LoVo (cell line): ENCODE measurements around the gene ATG14.
"Not testable (repeated sequence)": the region's sequence is repeated elsewhere in the genome, so short reads cannot be mapped to it uniquely, and the experiment has no call there.

Experiments used
- DNase-seq: peaks from one replicate; pipeline ENCODE4 v3.0.0-alpha.2; 2016; ENCODE audit warnings: low spot score

ATG14 gene

DNA sequence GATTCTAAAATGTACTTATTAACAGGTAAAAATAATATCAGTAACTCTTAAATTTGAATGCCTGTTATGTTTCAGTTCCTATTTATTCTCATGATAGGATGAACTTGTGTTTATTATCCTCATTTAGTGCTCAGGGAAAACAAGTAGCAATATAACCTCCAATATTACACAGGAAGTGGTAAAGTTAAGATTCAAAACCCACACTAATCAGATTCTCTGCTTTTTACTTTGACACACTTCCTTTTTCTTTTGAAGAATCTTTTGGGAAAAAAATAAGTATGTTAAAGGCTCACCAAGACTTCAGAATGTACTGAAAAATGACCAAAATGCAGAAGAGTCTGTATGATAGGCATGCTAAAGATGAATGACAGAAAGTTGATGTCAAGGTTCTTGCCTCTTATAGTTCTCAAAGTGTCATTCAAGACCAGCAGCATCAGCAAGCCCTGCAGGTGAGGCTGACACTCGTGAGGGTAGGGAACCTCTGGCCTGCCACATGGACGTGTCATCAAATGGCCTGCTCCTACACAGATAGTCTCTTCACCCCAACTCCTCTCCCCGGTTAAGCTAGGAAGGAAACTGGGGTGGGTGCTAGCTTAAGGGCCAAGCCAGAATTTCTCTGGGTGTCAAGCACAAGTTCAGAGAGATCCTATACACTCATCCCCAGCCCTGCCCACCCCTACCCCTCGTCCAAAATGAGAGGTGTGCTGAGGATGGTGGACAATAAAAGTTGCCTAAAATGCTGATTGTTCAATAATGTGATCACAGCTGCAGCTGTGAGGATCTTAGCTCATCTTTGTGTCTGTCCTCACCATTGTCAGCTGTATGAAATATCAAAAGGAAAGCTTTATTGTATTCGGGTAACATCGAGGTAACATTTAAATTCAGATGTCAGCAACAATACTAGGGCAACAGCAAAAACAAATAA, 22.5 kb upstream of the ATG14 start:
- no peak for DNase-seq

DNA sequence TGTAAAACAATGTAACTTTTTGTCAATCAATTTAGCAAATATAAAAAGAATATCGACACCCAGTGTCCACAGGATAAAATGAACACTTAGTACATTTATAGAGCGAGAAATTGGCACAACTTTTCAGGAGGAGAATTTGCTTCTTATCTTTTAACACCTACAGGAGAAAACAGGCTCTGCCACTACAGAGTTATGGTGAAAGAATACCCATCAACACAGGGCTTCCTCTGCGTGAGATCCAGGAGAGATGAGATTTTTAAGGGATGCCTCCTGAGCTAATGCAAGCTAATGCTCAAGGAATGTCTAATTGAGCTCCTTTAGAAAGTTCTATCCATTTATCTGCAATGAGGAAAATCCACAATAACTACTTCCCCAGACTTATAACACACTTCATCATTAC, 21.0 kb upstream of the ATG14 start:
- DNase-seq: no peak

DNA sequence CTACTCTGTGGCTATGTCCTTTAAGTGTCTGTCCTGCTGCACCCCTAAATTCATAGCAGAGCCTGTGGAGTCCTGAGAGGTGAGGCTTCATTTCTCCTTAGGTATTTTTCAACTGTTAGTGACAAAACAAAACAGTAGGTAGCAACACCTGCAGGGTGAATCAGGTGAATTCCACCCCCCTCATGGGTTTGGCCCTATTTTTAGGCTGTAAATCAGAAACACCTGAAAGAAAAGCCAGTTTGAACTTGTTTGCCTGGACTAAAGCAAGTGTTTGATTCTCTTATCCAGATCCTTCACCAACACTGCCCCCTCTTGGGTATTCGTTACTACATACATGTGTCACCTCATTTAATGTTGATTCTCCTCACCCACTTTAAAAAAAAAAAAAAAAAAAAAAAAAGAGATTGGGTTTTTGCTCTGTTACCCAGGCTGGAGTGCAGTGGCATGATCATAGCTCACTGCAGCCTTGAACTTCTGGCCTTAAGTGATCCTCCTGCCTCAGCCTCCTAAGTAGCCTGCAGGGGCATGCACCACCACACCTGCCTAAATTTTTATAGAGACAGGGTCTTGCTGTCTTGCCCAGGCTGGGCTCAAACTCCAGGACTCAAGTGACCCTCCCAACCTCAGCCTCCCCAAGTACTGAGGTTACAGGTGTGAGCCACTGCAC, 18.5 kb upstream of the ATG14 start:
- peak; percentile 63 for DNase-seq

DNA sequence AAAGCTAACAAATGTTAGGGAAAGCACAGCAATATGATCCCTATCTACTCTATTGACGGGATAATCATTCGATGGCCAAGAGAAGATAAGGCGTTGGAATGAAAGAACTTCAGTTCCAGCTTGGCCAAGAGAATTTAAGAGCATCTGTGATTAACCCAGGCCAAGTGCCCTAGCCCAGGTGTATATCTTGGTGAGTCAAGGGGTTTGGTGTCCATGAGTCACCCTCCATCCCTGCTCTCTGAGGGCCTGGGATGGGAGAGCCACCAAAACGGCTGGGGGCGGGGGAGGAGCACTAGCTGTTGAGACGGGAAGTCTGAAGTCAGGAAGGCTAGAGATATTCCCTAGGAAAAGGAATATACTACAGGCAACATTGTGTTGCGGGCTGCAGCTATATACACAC, 15.8 kb upstream of the ATG14 start:
- DNase-seq: peak; percentile 80

DNA sequence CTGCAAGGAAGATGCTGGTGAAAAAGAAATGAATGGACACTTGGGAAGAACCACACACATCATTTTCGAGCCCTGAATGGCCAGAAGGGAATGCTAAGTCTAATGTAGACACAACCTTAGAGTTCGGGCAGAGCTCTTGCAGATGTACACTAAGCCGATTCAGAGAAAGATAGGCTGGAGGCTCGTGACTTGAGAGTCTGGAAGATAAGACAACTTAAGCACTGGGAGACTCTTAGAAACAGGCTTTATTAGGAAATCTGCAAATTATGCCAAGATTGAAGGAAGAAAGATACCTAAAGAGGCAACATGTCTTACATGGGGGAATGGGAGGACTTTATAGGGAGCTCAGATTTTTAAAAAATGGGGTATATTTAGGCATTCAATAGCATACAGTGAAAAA, 15.3 kb upstream of the ATG14 start:
- no peak for DNase-seq

DNA sequence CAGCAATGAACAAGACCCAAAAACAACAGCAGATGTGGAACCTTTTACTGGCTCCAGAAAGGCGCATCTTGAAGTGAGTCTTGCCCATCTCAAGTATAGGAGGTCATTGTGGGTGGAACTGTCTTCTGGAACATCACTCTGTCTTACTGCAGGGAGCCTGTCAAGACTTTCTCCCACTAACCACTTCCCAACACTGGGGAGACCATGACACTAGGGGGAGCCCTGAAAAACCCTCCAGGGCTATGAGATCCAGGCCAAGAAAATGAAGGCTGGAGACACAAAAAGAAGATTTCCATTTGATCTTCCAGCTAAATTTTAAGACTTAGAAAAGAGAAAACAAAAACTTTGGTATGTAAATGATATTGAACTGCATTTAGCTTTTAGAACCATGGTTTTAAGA, 13.5 kb upstream of the ATG14 start:
- DNase-seq: no peak

DNA sequence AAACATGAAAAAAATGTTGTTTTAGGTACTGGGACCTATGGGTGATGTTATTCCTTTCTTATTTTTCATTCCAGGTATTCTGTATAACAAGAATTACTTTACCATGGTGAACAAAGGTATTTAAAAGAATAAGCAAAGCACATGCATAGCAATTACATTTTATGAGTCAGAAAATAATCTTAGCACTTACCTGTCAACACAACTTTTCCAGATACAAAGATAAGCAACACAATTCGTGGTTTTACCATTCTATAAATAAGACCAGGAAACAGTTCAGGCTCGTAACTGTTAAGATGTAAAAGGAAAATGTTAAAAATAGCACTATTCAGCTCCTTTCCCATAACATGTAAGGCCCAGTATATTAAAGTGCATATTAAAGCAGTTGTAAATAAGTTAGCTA, 12.3 kb upstream of the ATG14 start:
- peak; percentile 21 for DNase-seq

DNA sequence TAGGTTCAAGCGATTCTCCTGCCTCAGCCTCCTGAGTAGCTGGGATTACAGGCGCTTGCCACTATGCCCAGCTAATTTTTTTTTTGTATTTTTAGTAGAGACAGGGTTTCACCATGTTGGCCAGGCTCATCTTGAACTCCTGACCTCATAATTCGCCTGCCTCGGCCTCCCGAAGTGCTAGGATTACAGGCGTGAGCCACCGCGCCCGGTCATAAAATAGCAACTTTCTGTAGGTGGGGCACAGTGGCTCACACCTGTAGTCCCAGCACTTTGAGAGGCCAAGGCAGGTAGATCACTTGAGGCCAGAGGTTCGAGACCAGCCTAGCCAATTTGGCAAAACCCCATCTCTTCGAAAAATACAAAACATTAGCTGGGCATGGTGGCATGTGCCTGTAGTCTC, 10.7 kb upstream of the ATG14 start:
- not testable (repeated sequence) for DNase-seq

DNA sequence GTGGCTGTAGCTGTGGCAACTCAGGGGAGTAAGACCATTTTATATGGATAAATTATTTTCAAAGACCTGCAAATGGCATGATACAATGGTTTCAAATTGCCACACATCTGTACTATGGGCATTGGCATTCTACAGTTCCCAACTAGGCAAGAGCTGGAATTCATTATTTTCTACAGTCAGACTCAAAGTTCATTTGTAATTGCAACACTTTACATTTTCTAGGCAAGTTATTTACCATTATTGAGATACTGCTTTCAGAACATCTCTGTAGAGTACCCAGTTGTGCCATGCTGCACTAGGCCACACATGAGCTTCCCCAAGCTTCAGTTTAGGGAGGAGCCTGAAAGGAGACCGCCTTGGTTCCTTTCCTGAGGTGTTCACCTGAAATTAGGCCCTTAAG, 8.0 kb upstream of the ATG14 start:
- no peak for DNase-seq

DNA sequence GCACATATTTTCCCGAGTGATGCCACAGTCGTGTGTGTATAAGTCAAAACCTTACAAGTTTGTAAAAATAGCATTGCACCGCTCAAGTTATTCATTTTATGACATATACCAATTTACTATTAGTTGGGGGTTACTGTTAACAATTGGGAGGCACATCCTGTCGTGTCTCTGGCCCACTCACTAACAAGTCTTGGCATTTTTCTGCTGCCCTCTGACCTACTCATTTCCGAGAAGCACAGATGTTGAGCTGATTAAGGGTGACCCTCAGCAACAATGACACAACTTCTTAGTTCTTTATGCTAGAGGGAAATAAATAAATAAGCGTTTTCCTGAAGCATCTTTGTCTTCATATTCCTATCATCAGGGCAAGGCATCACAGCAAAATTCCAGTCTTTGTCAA, 6.8 kb upstream of the ATG14 start:
- DNase-seq: no peak

DNA sequence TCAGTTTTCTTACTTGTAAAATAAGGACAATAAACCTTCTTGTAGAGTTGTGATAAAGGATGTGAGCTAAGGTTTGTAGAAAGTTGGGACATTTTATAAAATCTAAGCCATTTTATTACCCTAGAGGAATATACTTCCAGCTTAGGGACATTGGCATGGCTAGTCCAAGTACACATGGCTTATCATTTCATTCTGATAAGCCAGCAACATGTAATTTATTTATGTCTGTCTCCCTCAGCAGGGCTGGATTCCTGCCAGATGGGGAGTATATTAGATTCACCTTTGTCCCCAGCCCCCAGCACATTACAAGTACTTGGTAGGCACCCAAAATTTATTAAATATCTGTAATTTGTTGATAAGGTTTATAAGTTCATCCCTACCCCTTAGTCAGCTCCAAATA, 6.3 kb upstream of the ATG14 start:
- DNase-seq: no peak

DNA sequence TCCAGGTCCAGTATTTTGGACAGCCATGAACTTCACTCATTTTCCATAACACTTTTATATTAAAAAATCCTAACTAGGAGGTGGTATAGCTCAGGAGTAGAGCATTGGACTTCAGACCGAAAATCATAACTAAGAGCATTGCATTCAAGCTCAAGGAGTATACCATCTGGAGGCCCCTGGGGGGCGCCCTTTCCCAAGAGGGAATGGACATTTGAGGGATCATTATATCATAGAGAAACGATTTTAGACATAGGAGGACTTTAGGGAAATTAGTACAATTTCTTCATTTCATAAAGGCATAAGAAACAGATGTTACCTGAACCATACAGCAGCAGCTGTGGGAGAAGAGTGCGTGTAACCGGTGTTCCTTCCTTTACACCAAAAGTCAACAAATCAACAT, 5.2 kb upstream of the ATG14 start:
- no peak for DNase-seq

DNA sequence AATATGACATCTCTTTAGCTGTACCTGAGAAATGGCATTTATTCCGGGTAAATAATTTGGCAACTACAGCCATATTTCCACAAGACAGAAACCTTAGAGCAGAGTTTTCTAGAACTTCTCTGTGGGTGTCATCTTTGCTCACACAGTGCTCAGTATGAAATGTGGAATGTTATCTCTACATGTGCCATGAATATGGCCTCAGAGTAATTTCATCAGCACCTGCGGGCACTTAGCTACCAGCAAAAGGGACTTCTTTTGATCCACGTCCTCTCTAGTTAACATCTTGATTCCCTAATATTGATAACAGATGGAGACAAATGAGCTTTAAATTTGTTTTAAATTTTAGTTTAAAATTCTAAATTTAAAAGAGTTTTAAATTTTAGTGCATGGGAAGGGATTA, 2.9 kb upstream of the ATG14 start:
- DNase-seq: no peak

DNA sequence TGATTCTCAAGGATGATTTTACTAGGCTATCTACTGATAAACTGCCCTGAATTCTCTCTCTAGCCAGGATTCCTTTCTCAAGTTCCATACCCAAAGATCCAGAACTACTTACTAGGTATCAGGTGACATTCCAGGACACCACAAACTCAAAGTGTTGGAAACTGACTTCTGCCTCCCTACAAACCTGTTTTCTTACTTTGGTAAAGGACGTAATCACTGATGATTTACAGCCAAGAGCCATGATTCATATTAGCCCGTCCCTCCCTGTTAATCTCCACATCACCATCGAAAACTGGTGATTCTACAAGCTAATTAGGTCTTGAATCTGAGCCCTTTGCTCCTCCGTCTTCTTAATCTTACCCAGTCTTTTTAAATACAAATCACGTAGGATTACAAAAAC, 1.0 kb upstream of the ATG14 start:
- peak; percentile 38 for DNase-seq

DNA sequence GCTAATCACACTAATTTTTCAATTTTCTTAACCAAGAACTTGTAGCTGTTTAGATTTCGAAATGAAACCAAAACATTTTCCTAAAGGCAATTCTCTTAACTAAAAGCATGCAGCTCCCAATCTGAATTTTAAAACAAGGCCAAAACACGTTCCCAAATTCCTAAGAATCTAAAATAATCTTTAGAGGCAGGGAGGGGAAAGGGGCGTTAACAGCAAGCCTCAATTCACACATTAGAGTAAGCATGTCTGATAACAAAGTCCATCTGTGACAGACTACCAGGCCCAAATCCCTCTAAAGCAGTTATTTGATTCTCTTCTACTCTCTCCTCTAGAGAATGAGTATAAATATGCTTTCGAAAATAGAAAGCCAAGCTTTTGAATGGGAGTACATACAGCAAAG, 754 bp downstream of the ATG14 start:
- no peak for DNase-seq

DNA sequence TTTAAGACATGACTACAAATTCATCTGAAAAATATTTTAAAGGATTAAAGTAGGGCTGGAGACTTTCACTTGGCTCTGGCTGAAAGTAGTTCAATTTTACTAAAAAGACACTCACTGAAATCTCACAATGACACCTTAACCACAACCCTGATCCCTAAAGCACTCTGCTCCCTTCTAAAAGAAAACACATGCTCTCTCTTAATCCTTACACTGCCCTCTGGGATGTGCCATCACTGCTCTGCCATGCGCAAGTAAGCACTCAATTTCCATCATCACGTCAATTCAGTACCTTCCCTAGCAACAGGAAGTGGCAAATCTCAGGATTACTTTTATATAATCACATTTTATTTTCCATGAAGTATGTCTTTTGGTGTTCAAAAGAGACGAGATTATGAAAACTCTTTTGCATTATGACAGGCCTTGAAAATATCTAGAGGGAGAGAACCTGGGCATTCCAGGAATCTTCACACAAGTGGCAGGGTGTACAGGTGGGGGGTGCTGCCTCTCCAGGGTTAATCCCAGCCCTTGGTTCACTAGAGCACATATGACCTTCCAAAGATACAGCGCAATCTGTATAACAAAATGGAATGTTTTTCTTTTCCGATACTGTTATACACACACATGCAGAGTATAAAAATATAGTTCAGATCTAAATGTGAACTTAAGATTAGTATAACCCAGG, 7.3 kb downstream of the ATG14 start:
- DNase-seq: no peak

DNA sequence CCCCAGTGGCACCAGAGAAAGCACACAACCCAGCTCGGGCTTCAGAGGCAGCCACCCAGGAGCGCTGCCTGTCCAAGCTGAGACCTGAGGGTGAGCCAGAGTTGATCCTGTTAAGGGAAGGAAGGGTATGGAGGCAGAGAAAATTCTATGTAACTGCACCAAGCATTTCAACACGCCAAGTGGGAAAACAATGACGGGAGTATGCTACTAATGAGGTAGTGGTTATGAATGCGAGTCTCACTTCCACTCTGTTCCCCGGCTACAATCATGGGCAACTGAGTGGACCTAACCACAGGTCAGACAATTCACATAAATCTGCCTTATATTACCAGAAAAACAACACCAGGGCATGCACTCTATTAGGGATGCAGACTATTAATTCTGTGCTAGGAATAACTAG, 9.9 kb downstream of the ATG14 start:
- no peak for DNase-seq

DNA sequence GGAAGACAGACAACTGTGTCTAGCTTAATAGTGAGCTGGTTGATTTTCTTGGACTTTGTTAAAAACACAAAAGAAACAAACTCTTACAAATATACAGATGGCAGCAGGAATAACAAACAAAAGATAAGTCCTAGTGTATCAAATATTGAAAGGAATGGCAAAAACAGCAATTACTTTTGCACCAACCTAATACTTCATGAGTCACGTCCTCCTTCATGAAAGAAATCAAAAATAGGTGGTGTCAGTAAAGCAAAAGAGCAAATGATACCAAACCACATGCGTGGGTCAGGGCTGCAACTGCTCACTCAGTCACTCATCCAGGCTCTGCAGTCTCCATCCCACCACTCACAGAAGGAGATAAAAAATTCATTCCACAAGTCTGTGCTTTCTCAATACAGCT, 11.8 kb downstream of the ATG14 start:
- DNase-seq: no peak

DNA sequence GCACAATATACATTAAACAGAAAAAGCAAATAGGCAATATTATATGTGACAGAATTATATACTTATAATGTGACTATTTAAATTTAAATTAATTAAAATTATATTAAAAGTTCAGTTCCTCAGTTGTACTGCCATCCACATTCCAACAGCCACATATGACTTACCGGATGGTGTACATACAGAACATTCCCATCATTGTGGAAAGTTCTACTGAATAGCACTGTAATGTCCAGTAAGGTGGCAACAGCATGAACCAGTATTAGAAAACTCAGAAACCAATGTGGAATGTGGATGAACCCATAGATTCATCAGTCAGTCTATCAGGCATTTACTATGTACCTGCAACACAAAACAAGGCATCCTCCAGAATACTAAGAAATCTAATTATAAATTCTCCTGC, 12.4 kb downstream of the ATG14 start:
- no peak for DNase-seq

DNA sequence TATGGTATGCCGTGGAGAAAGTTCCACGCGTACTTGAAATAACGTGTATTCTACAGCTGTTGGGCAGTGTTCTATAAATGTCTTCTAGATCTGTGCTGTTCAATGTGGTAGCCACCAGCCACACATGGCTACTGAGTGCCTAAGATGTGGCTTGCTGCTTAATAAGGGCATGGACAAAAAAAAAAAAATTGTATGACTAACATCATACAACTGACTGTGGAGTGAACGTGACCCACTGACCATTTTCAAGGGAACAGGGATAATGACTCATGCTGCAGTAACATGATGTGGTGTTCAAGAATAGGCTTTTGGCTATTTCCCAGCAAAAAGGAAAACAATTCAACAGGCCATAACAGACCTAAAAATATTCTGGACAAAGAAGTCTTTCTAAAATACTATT, 13.0 kb downstream of the ATG14 start:
- no peak for DNase-seq

DNA sequence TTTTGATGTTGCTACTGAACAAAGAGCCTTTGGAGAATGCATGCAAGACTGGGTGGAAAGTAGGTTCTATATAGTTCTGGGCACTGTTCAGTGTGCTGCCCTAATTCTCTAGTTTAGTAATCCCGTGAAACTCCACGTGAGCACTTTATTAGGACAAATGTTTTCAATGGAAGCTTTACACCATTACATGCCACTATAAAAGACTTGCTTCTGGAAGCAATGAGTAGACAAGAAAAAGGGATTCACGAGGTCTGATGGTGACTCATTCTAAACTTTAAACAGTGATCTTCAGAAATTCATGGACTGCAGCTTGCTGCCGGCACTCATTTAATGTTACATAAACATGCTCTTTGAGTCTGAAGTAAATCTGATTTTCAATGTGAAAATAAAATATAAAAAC, 22.3 kb downstream of the ATG14 start:
- no peak for DNase-seq

DNA sequence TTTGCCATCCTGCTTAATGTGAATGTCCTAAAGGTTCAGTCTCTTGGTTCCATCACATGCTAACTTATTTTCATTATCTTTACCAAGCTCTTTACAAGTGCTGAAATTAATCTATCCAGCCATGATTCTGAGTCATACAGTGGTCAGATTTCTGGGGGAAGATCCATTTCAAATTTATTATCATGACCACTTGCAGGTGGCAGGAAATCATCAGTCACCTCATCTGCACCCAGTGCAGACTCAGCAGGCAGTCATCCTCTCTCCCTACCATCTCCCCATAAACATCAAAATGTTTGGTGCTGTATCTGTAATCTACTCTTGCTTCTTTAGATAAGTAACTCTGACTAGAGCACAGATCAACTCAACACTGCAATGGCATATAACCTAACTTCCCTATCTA, 23.5 kb downstream of the ATG14 start:
- no peak for DNase-seq

DNA sequence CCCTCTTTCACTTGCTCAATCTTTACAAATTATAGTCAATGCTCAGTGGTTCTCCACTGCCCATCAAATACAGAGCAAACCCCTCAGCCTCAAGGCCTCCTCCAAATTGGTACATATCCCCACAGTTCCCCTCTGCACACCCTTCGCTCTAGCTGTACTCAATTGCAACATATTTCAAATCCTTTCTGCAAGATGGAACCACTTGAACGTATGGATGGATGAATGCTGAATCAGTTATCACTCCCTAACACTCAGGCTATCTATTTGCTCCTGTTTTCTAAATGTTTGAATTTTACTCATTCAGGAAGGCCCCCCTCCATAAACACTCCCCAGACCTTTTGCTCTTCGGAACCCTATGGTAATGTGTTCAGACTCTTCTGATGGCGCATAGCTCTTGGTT, 24.5 kb downstream of the ATG14 start:
- DNase-seq: no peak
